K562 (cell line): Measurements from ENCODE around the gene EEF1AKMT1. TPM values are rescaled to one million over a fixed set of nuclear protein-coding genes. Genes with fewer than 3 reads are reported as not detected.

ENCODE experiments used
- ATAC-seq: fragments of 200-7000 bp; cut with Tn5 transposase; 3 replicates; pipeline ENCODE4 v1.9.1; 2020; ENCODE audit warnings: moderate library complexity
- BruUV-seq: library from RNA; stranded (reverse); fragments of 400-500 nt; replicated peaks from 2 replicates; lab custom pipeline; 2021; lab: Mats Ljungman, UMichigan
- CTCF ChIA-PET: fragments of 300-600 bp; formaldehyde crosslinking; extraction: SDS; loops from one replicate; lab custom pipeline; 2021; ENCODE audit warnings: low intra/inter-chr PET ratio; lab: Yijun Ruan, JAX
- POLR2A ChIA-PET: fragments of 300-600, 350-650 bp; sonication (Branson Sonifier 250); formaldehyde crosslinking; extraction: SDS; loops from one replicate; lab custom pipeline; 2021; ENCODE audit warnings: antibody characterized with exemption, inconsistent platforms; lab: Yijun Ruan, JAX
- DNase-seq, 4 experiments: peaks; one replicate each; pipeline versions ENCODE4 v3.0.0 to v3.0.0-alpha.2; 2011 to 2018; ENCODE audit warnings: low spot score in 3 of 4, mixed read lengths in 3 of 4; ENCODE audit errors: extremely low read depth in 1 of 4
- FAIRE-seq: peaks from 2 replicates; lab custom pipeline; 2011; peaks lifted over from hg19 to GRCh38; lab: Jason Lieb, UNC
- H2AFZ ChIP-seq: 2 replicates; pipeline ENCODE4 v1.6.0; 2011; ENCODE audit warnings: low read depth, low read length, control low read depth, inconsistent platforms
- H3K27ac ChIP-seq: fragments of 200-600 bp; 3 replicates; pipeline ENCODE4 v1.8.0; 2011; ENCODE audit warnings: low read depth, mild to moderate bottlenecking, control low read depth, inconsistent platforms, low read length, moderate library complexity, mixed read lengths; ENCODE audit errors: extremely low read depth
- H3K27me3 ChIP-seq, 2 experiments: fragments of 300-600 bp in 1 of 2; 2 replicates in 1 of 2; 3 replicates in 1 of 2; pipeline versions ENCODE4 v1.6.0 to v1.8.0; 2011; ENCODE audit warnings: inconsistent platforms in 2 of 2, low read length in 2 of 2, mild to moderate bottlenecking in 1 of 2, mixed read lengths in 1 of 2, moderate library complexity in 1 of 2; ENCODE audit not compliant: control insufficient read depth in 2 of 2, insufficient read depth in 2 of 2
- H3K36me3 ChIP-seq: fragments of 300-600 bp; 3 replicates; pipeline ENCODE4 v1.8.0; 2011; ENCODE audit warnings: mild to moderate bottlenecking, low read length, inconsistent platforms; ENCODE audit not compliant: control insufficient read depth, insufficient read depth
- H3K4me1 ChIP-seq, 2 experiments: fragments of 200-600 bp in 1 of 2; replicated peaks in 1 of 2; 2 replicates in 1 of 2; 3 replicates in 1 of 2; pipeline versions ENCODE4 v1.5.1 to v1.8.0; 2011; ENCODE audit warnings: inconsistent platforms in 2 of 2, low read length in 2 of 2, mild to moderate bottlenecking in 1 of 2, mixed read lengths in 1 of 2, moderate library complexity in 1 of 2; ENCODE audit not compliant: control insufficient read depth in 2 of 2, insufficient read depth in 2 of 2
- H3K4me2 ChIP-seq: 2 replicates; pipeline ENCODE4 v1.6.1; 2011; ENCODE audit warnings: low read length, control low read depth, inconsistent platforms, mixed read lengths; ENCODE audit not compliant: insufficient read depth
- H3K4me3 ChIP-seq: fragments of 200-600 bp; sonication (generic), shearing (Covaris generic); 2 replicates; pipeline ENCODE4 v1.5.1; 2016; ENCODE audit warnings: control low read depth, inconsistent platforms
- H3K79me2 ChIP-seq: fragments of 200-600 bp; 3 replicates; pipeline ENCODE4 v1.8.0; 2011; ENCODE audit warnings: low read length, inconsistent platforms; ENCODE audit not compliant: control insufficient read depth, insufficient read depth
- H3K9ac ChIP-seq, 2 experiments: 2 replicates each; pipeline versions ENCODE4 v1.6.0 to v1.6.1; 2011; ENCODE audit warnings: low read depth in 2 of 2, low read length in 2 of 2, control low read depth in 1 of 2, inconsistent platforms in 1 of 2, mild to moderate bottlenecking in 1 of 2, mixed read lengths in 1 of 2; ENCODE audit not compliant: insufficient read depth in 1 of 2
- H3K9me1 ChIP-seq: one replicate; pipeline ENCODE4 v1.6.0; 2011; ENCODE audit warnings: inconsistent platforms, mild to moderate bottlenecking, low read length, moderate library complexity; ENCODE audit not compliant: control insufficient read depth, insufficient read depth
- H3K9me3 ChIP-seq: replicated peaks from 2 replicates; pipeline ENCODE4 v1.5.1; 2011; ENCODE audit warnings: low read depth, low read length, inconsistent platforms; ENCODE audit not compliant: control insufficient read depth, insufficient read depth
- H4K20me1 ChIP-seq: replicated peaks from 2 replicates; pipeline ENCODE4 v1.6.1; 2011; ENCODE audit warnings: low read length, inconsistent platforms, mixed read lengths; ENCODE audit not compliant: control insufficient read depth, insufficient read depth
- EP300 ChIP-seq: IDR thresholded peaks from 2 replicates; pipeline ENCODE4 v1.6.1; 2012; ENCODE audit warnings: low read length, improper control_type of control experiment
- EZH2 ChIP-seq: IDR thresholded peaks from 2 replicates; pipeline ENCODE4 v1.6.1; 2012; ENCODE audit warnings: low read depth, mild to moderate bottlenecking, inconsistent platforms, low read length, borderline replicate concordance
- GTF2E2 ChIP-seq: fragments of 200-800 bp; sonication (Bioruptor generic); IDR thresholded peaks from 2 replicates; pipeline ENCODE4 v1.6.1; 2016; ENCODE audit warnings: missing genetic modification characterization, missing compliant biosample characterization
- HNRNPUL1 ChIP-seq: fragments of 200-400 bp; formaldehyde crosslinking; IDR thresholded peaks from 2 replicates; pipeline ENCODE4 v1.6.1; 2017; ENCODE audit warnings: low read length
- MCM7 ChIP-seq, 2 experiments: fragments of 450-650 bp; IDR thresholded peaks; 2 replicates each; pipeline ENCODE4 v1.6.1; 2016 to 2018
- MTA3 ChIP-seq: fragments of 450-650 bp; formaldehyde crosslinking; IDR thresholded peaks from 2 replicates; pipeline ENCODE4 v1.6.1; 2017; ENCODE audit warnings: mild to moderate bottlenecking, borderline replicate concordance
- NRF1 ChIP-seq, 2 experiments: fragments of 450-650 bp; IDR thresholded peaks in 1 of 2; conservative IDR thresholded peaks in 1 of 2; 2 replicates each; pipeline ENCODE4 v1.6.1; 2014; ENCODE audit warnings: mild to moderate bottlenecking in 2 of 2
- POLR2A ChIP-seq: fragments of 450-650 bp; conservative IDR thresholded peaks from 2 replicates; pipeline ENCODE4 v1.6.1; 2016
- RBM22 ChIP-seq: fragments of 200-400 bp; formaldehyde crosslinking; IDR thresholded peaks from 2 replicates; pipeline ENCODE4 v1.6.1; 2018; ENCODE audit warnings: low read length, low read depth; ENCODE audit not compliant: poor library complexity, severe bottlenecking
- RBM25 ChIP-seq: fragments of 200-400 bp; formaldehyde crosslinking; IDR thresholded peaks from 2 replicates; pipeline ENCODE4 v1.6.1; 2018; ENCODE audit warnings: low read length, low read depth, moderate library complexity; ENCODE audit not compliant: severe bottlenecking
- RUNX1 ChIP-seq: sonication (generic); IDR thresholded peaks from 2 replicates; pipeline ENCODE4 v1.6.1; 2016; ENCODE audit warnings: antibody characterized with exemption, low read depth
- SMC3 ChIP-seq: conservative IDR thresholded peaks from 2 replicates; pipeline ENCODE4 v1.6.1; 2011; ENCODE audit warnings: low read depth, low read length, improper control_type of control experiment; ENCODE audit not compliant: insufficient read depth
- TRIM28 ChIP-seq: fragments of 450-650 bp; IDR thresholded peaks from 2 replicates; pipeline ENCODE4 v1.6.1; 2017
- ZNF232 ChIP-seq: sonication (generic); formaldehyde crosslinking; IDR thresholded peaks from 2 replicates; pipeline ENCODE4 v1.8.0; 2022; ENCODE audit warnings: mild to moderate bottlenecking, missing genetic modification reagents
- ZNF263 ChIP-seq: sonication (generic); formaldehyde crosslinking; IDR thresholded peaks from 2 replicates; pipeline ENCODE4 v1.8.0; 2022; ENCODE audit warnings: mild to moderate bottlenecking, missing genetic modification reagents, borderline replicate concordance
- ZNF766 ChIP-seq: fragments of 200-800 bp; sonication (Bioruptor generic); conservative IDR thresholded peaks from 2 replicates; pipeline ENCODE4 v1.6.1; 2016; ENCODE audit warnings: missing genetic modification characterization, missing compliant biosample characterization
- WGBS: fragments of 100-300 bp; shearing (Covaris generic); methylation state at CpG from one replicate; pipeline ENCODE4 v1.1.6; 2016; ENCODE audit warnings: low coverage, mixed read lengths; ENCODE audit not compliant: insufficient coverage; ENCODE audit errors: missing lambda C conversion rate; 5-methylcytosine and 5-hydroxymethylcytosine counted together
- in situ Hi-C: fragments of 300-500 bp; cut with MboI; formaldehyde crosslinking; loops from 4 replicates; pipeline ENCODE4 v1.15.0; 2018; ENCODE audit warnings: inconsistent platforms, mixed read lengths
- intact Hi-C: fragments of 100-400 bp; cut with micrococcal nuclease; formaldehyde crosslinking; loops from 2 replicates; pipeline ENCODE4 v1.14.2; 2022
- polyA plus RNA-seq, 8 experiments: library from polyadenylated mRNA; depleted of rRNA in 4 of 8; stranded (reverse) in 5 of 8; unstranded in 3 of 8; fragments of >200 nt; fragmentation: Nextera tagmentation in 2 of 8; fragmentation: Illumina TruSeq in 1 of 8; extraction: Ambion mirVana in 2 of 8; extraction: Trizol in 1 of 8; gene quantifications; 2 replicates each; pipeline versions ENCODE4 v1.2.1 to v1.2.3, GENCODE V29; 2011 to 2014; ENCODE audit warnings: inconsistent platforms in 1 of 8, missing spikeins in 1 of 8
- total RNA-seq, 7 experiments: library from RNA; depleted of rRNA in 6 of 7; stranded (reverse); fragments of >200 nt in 6 of 7; fragmentation: Illumina TruSeq in 2 of 7; extraction: Trizol in 2 of 7; gene quantifications; 2 replicates each; pipeline versions ENCODE4 v1.2.1 to v1.2.3, GENCODE V29; 2011 to 2021; ENCODE audit warnings: low replicate concordance in 1 of 7
- TF ChIP-seq, protein P1 (sequence below): fragments of 200-800 bp; sonication (Bioruptor generic); IDR thresholded peaks from 2 replicates; pipeline ENCODE4 v1.6.1; 2016; ENCODE audit warnings: missing genetic modification characterization, missing compliant biosample characterization
- TF ChIP-seq, protein P2 (sequence below): IDR thresholded peaks from 2 replicates; pipeline ENCODE4 v1.6.1; 2012; ENCODE audit warnings: low read depth, low read length, improper control_type of control experiment, borderline replicate concordance

EEF1AKMT1 gene
- total and polyA plus RNA-seq, 9 of the 15 experiments (the other 6 are each of a cell fraction or from before 2014, with no cell fraction given): 5.3 to 36.3 (median 7.9) TPM

DNA sequence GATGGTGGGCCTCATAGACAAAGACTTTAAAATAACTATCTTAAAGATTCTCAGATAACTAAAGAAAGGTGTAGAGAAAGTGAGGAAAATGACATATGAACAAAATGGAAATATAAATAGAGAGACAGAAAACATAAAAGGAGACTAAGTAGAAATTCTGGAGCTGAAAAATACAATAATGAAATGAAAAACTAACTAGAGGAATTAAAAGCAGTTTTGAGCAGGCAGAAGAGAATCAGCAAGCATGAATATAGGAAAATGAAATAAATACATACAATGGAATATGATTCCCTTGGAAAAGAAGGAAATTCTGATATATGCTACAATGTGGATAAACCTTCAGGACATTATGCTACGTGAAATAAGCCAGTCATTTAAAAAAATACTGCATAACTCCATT, 3.9 kb downstream of the EEF1AKMT1 start (continued):
- TF ChIP-seq, protein P1, sequence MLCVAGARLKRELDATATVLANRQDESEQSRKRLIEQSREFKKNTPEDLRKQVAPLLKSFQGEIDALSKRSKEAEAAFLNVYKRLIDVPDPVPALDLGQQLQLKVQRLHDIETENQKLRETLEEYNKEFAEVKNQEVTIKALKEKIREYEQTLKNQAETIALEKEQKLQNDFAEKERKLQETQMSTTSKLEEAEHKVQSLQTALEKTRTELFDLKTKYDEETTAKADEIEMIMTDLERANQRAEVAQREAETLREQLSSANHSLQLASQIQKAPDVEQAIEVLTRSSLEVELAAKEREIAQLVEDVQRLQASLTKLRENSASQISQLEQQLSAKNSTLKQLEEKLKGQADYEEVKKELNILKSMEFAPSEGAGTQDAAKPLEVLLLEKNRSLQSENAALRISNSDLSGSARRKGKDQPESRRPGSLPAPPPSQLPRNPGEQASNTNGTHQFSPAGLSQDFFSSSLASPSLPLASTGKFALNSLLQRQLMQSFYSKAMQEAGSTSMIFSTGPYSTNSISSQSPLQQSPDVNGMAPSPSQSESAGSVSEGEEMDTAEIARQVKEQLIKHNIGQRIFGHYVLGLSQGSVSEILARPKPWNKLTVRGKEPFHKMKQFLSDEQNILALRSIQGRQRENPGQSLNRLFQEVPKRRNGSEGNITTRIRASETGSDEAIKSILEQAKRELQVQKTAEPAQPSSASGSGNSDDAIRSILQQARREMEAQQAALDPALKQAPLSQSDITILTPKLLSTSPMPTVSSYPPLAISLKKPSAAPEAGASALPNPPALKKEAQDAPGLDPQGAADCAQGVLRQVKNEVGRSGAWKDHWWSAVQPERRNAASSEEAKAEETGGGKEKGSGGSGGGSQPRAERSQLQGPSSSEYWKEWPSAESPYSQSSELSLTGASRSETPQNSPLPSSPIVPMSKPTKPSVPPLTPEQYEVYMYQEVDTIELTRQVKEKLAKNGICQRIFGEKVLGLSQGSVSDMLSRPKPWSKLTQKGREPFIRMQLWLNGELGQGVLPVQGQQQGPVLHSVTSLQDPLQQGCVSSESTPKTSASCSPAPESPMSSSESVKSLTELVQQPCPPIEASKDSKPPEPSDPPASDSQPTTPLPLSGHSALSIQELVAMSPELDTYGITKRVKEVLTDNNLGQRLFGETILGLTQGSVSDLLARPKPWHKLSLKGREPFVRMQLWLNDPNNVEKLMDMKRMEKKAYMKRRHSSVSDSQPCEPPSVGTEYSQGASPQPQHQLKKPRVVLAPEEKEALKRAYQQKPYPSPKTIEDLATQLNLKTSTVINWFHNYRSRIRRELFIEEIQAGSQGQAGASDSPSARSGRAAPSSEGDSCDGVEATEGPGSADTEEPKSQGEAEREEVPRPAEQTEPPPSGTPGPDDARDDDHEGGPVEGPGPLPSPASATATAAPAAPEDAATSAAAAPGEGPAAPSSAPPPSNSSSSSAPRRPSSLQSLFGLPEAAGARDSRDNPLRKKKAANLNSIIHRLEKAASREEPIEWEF (CRISPR knock-in tag): no peak
- TF ChIP-seq HNRNPUL1 (no peak), TRIM28 (peak; percentile 87), GTF2E2 (no peak)

DNA sequence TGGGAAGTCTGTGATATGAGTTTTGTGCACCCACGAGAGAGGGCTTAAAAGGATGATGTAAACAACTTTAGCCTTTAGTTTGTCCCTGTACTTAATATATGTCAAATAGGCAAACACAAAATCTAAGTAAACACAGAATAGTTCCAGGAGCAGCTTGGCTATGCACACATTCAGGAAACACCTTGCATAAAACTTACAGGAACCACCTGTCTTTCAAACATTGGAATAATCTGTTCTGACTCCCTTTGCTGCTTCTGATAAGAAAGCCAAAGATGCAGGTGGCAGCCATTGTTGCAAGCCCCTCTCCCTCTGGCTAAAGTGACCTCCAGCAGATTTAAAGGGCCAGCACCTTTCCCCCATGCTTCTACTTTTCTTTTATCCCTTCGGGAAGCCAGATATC, 4.7 kb downstream of the EEF1AKMT1 start:
- H3K9me1 ChIP-seq: no peaks in the 10 kb centered on the region
- FAIRE-seq (no peak), ATAC-seq (no peak), DNase-seq (no peak)
- no peak overlapping the region for H3K9ac ChIP-seq
- ChIA-PET CTCF (no interaction called here), POLR2A (no interaction called here)
- peaks cover 5 to 11% of the 10 kb centered on the region in 2 experiments; a peak in 3 of 5 replicates for H3K4me1 ChIP-seq
- H3K79me2 ChIP-seq: peaks cover 25% of the 10 kb centered on the region
- H3K27ac ChIP-seq: no peak overlapping the region
- intact Hi-C loops (no loop called here), in situ Hi-C loops (no loop called here)
- peaks cover 21% of the 10 kb centered on the region; the same call in 2 of the 3 replicates for H3K36me3 ChIP-seq
- H4K20me1 ChIP-seq: no peaks in the 10 kb centered on the region
- WGBS: 86% methylated on average over 2 of the region's 2 CpGs
- no TSS peak for BruUV-seq
- H2AFZ ChIP-seq: no peak overlapping the region
- no peaks in the 10 kb centered on the region for H3K27me3 ChIP-seq
- H3K4me3 ChIP-seq: no peak overlapping the region
- no peak overlapping the region for H3K4me2 ChIP-seq
- H3K9me3 ChIP-seq: 0 out of 2 replicates have a peak, but pooled peaks cover 3% of the 10 kb centered on the region
- TF ChIP-seq EP300 (no peak), EZH2 (no peak), POLR2A (no peak), ZNF766 (no peak), ZNF232 (no peak), ZNF263 (CRISPR knock-in tag) (no peak), MCM7 (IDR thresholded peaks at IDR 0.05) (no peak), SMC3 (no peak), RUNX1 (no peak), MTA3 (no peak), RBM22 (no peak), NRF1 (conservative IDR thresholded peaks at IDR 0.05 in 1 of 2, IDR thresholded peaks at IDR 0.05 in 1 of 2) (no peak), RBM25 (no peak)
- TF ChIP-seq, protein P2, sequence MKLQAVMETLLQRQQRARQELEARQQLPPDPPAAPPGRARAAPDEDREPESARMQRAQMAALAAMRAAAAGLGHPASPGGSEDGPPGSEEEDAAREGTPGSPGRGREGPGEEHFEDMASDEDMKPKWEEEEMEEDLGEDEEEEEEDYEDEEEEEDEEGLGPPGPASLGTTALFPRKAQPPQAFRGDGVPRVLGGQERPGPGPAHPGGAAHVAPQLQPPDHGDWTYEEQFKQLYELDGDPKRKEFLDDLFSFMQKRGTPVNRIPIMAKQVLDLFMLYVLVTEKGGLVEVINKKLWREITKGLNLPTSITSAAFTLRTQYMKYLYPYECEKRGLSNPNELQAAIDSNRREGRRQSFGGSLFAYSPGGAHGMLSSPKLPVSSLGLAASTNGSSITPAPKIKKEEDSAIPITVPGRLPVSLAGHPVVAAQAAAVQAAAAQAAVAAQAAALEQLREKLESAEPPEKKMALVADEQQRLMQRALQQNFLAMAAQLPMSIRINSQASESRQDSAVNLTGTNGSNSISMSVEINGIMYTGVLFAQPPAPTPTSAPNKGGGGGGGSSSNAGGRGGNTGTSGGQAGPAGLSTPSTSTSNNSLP: no peak
